ENCODE measurements around the gene MRPL4.
"Not testable (repeated sequence)": the region's sequence is repeated elsewhere in the genome, so short reads cannot be mapped to it uniquely, and the experiment has no call there.

- TF ChIP-seq CTCF, POLR2A (IDR thresholded peaks at IDR 0.05): not testable (repeated sequence)
These were observed 30.0 kb downstream of the MRPL4 start for GRCh38 chr19:10282043-10282442.
